ENCODE measurements around the gene ZSCAN1.

Gene ZSCAN1

DNA sequence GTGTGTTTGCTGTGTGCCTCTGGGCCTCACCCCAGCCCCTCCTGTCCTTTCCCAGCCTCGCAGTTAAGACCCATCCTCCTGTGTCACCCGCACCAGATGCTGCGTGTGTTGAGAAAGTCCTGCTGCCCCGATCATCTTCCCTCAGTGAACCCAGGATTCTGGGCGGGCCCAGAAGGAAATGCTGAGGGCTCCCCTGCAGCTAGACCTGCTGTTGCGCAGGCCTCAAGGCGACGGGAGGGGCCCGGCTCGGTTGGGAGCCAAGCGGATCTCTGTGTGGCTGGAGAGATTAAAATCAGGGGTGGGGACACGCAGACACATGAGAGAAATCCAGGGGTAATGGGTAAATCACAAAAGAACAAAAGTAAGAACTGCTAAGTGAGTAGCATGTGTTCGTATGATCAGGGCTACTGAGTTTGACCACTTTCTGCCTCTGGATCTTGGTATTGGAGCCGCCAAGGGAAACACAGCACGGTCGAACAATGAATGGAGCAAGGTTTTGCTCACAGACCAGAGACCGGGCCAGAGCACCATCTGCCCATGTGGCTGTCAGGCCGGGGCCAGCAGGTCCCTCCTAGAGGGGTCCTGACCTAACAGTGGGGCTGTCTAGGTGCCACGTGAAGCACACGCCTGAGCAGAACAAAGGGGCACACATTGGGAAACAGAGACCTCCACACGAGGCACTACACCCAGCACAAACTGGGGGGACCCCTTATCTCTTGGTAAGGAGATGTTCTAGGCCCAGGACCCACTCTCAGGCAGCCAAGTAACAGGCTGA lies 7.1 kb downstream of the ZSCAN1 start:
- DNase-seq, result no peak

DNA sequence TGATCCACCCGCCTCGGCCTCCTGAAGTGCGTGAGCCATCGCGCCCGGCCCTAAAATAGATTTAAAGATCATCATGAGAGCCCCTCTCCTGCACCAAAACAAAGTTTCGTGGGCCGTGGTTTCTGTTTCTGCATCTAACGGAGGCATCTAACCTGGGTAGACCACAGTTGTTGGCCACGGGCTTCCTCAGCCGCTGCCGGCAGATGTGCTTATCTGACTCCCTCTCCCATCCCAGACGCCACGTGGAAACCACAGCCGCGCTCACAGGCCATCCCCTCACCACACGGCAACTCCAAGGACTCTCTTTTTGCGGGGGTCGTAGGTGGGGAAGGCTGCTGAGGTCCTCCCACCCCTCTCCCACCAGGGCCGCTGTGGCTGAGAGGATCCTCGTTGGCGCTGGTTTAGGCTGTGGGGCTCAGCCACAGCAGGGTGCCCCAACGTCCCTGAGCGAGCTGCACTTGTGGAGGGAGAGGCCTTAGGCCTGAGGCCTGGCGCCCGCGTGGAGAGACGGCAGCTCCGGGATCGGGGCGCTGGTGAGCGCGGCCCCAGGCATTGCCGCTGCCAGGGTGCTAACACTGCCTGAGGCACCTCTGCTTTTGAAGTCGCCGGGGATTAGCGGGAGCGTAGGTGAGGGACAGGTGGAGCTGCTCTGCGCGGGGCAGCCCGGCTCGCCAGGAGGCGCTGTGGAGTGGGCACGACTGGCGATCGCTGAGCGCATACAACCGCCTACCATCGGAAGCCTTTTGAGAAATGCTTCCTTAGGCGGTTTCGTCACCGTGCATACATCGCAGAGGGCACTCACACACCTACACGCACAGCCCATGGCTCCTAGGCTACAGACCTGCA lies 8.9 kb downstream of the ZSCAN1 start:
- DNase-seq, result no peak

DNA sequence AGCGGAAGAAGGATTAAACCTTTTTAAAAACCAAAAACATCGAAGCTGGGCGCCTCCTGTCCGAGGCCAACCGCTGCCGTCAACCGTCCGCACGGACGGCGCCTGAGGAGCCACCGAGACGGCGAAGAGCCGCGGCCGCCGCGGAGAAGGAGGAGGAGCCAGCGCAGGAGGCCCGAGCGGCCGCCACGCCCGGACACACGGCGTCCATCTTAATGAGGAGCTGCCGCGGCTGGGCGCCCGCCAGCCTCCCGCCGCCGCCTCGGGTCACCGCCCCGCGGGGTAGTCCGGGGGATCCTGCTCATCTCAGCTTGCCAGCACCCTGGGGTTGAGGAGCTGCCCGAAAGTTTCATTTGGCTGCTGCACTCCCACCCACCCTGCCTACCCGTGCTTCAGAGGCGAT lies 10.6 kb downstream of the ZSCAN1 start:
- no peak for DNase-seq

DNA sequence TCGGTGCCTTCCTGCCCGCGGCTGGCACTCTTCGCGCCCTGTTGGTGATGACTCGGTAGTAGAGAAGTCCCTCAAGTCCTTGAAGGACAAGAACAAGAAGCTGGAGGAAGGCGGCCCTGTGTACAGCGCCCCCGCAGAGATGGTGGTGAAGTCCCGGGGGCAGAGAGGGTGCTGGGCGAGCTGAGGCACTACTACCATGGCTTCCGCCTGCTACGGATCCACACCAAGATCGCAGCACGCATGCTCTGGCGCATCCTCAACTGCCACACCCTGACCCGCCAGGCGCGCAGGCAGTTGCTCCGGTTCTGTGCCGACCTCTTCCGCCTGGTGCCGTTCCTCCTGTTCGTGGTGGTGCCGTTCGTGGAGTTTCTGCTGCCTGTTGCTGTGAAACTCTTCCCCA lies 11.1 kb downstream of the ZSCAN1 start:
- DNase-seq, result no peak

DNA sequence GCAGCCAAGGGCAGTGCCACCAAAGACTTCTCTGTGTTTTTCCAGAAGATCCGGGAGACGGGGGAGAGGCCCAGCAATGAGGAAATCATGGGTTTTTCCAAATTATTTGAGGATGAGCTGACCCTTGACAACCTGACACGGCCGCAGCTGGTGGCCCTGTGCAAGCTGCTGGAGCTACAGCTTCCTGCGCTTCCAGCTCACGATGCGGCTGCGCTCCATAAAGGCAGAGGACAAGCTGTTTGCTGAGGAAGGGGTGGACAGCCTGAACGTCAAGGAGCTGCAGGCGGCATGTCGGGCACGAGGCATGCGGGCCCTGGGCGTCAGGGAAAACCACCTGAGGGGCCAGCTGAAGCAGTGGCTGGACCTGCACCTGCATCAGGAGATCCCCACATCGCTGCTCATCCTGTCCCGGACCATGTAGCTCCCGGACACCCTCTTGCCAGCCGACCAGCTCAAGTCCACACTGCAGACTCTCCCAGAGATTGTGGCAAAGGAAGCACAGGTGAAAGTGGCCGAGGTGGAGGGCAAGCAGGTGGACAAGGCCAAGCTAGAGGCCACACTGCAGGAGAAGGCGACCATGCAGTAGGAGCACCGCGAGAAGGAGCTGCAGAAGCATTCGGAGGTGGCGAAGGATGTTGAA lies 11.7 kb downstream of the ZSCAN1 start:
- DNase-seq, result no peak

DNA sequence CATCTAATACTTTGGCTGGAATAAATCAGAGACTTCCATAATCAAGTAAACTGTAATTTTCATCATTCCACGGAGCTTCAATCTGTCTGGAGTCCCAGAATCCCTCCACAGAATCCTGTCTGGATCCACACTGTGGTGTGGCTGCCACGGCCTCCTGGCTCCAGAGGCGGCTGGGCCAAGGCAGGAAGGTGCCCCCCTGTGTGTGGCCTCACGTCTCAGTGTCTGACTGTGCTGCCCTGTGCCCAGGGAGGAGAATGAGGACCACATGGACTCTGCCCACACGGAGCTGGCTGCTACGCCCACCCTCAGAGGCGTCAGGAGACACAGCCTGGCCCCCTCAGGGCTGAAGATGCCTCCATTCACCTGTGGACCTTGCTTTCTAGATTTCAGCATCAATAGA lies 13.0 kb downstream of the ZSCAN1 start:
- no peak for DNase-seq

DNA sequence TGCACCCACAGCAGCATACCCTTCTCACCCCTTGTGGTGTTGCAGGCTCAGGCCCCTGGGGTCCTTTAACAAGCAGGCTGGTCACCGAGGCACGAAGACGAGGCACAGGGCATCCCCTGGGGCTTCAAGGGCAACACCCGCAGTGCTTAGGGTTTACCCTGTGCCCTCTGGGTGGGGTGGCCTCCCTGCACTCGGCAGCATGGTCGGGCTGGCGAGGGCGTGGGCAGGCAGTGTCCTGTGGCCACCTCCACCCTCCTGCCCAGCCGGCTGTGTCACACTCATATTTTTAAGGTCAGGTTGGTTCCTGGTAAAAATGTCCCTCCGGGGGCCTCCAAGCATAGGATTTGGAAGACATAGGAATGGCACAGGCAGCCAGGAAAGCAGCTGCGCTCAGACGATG lies 13.8 kb downstream of the ZSCAN1 start:
- no peak for DNase-seq

DNA sequence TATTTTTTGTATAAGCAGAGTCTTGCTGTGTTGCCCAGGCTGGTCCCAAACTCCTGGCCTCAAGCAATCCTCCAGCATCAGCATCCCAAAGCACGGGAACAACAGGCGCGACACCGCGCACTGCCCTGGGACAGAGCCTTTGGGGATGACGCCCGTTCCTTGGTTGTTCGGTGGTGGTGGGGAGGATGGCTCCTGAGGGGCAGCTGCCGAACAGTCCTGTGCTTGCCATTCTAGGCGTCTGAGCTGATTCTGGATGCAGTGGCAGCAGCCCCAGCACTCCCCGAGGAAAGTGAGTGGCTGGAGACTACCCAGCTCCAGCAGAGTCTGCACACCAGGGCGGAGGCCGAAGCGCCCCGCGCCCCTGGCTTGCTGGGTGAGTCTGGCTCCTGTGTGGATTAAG lies 18.4 kb downstream of the ZSCAN1 start:
- DNase-seq, result no peak

DNA sequence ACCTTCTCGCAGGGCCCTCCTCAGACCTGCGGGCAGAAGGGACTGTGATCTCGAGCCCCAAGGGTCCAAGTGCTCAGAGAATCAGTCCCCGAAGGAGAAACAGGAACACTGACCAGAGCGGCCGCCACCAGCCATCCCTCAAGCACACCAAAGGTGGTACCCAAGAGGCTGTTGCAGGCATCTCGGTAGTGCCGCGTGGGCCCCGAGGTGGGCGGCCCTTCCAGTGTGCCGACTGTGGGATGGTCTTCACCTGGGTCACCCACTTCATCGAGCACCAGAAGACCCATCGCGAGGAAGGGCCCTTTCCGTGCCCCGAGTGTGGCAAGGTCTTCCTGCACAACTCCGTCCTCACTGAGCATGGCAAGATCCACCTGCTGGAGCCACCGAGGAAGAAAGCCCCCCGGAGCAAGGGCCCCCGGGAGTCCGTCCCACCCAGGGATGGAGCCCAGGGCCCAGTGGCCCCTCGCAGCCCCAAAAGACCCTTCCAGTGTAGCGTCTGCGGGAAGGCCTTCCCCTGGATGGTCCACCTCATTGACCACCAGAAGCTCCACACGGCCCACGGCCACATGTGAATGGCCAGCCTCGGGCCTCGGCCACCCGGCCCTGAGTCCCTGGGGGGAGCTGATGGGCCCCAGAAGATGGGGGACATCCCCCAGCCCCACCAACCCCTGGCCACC lies 19.8 kb downstream of the ZSCAN1 start:
- no peak for DNase-seq

DNA sequence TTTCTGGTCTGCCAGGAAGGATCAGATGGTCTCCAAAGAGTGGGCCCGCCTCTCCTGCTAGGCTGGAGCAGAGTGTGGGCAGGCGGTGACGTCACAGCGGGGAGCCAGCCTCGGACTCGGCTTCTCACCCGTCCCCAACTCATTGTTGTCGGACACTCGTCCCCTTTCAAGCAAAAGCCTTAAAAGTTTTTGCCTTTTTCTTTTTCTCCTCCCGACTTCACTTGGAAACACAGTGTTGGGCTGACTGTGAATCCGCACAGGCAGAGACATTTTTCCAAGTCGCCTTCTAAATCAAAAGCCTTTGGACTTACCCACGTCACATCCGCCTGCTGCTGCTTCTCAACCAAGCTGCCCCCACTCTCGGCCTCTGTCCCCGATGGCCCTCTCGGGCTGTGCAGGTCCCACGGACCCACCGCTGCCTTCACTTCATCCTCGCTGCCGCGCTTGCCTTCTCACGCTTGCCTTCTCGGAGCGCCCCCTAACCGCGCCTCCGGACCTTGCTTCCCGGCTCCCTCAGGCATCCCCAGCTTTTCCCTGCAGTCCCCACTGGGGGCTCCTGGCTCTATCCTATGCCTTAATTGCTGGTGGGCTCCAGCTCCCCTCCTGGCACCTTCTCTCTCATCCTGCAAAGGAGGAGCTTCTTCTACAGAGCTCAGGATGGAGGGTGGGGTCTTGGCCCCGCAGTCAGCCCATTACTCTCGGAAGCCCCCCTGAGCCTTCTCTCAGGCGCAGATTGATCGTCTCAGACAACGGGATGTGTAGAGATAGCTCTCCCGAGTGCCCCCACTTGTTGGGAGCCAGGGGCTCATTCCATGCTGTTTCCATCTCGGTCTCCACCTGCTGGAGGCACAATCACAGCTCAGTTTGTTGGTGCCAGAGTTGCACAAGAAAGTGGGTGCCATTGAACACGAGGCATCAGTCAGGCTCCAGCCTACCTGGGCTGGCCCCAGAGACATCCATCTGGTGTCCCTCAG lies 21.4 kb downstream of the ZSCAN1 start:
- peak; percentile 52 to 69 for DNase-seq

DNA sequence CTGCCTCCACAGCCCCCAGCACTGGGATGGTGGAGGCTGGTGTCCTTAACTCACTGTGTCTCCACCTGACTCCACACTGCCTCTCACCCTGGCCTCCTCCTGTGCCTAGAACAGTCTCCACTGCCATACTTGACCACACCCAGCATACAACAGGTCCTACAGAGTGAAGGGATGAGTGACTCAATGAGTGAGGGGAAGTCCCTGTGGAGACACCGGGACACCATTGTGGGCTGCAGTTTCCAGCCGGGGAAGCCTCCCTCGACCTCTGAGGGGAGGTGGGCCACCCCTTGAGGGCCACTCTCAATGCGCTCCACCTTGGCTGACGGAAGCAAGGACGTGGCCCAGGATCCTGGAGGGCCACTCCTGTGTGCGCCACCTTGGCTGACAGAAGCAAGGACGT lies 22.4 kb downstream of the ZSCAN1 start:
- DNase-seq, result no peak

DNA sequence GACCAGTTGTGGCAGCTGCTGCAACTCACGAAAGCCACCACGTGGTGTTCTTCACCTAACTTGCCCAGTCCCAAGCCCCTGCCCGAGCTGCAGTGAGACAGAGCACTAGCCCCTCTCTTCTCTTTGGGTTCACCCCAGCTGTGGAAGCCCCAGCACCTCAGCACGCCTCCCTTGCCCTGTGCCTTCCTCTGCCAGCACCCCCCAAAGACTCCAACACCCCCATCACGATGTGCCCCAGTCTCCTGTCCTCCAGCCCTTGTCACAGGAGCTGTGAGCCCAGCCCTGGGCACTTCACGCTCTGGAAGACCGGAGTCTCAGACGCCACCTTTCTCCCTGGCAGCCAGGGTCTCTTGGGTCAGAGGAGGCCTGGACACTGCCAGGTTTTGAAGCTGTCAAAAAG lies 23.0 kb downstream of the ZSCAN1 start:
- DNase-seq, result no peak

DNA sequence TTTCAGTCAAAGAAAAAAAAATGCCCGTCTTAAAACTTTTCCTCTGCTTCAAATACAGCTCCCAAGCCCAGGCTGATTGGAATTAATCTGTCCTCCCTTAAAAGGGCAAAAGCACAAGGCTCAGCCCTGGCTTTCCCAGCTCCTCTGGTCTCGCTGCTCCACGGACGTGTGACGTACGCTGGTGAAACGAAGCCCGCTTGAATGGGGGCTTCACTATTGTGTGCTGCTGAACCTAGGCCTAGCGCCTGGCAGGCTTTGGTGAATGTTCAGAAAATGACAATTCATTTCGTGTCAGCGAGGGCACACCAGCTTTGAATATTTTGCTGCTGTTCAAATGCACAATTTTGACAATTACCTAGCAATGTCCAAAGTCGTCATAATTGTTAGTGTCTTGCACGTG lies 24.6 kb downstream of the ZSCAN1 start:
- no peak for DNase-seq

DNA sequence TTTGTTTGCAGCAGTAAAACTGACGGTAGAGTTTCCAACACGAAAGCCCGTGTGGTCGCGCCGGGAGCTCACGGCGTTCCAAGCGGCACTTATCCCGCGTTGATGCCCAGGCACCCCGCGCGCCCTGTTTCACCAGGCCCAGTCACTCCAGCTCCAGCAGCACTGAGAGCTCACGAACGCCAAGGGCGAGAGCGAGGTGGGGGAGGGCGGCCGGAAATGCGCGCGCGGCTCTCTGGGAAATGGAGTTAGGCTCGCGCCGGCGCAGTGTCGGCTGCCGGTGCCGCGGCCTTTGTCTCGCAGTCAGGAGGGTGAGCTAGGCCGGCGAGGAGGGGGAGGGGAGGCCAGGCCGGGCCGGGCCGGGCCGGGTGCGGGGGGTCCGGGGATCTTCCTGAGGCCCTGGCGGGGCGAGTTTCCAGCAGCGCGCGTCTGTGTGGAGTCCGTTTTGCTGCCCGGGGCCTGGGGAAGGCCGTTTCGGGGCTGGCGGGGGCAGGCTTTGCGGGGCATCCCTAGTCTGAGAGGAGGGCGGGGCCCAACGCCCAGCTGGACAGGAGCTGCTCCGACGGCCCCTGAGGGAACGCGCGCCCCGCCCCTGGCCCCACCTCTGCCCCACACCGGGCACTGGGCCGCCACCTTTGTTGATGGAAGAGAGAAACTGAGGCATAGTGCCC lies 25.3 kb downstream of the ZSCAN1 start, which contains the start of gene ZNF135:
Gene ZNF135, plus strand, starts transcription at position 280 of the 668 bp plus-strand sequence. CDS start 721 bp downstream, outside the sequence.
- DNase-seq, result peak; percentile 89 to 94

DNA sequence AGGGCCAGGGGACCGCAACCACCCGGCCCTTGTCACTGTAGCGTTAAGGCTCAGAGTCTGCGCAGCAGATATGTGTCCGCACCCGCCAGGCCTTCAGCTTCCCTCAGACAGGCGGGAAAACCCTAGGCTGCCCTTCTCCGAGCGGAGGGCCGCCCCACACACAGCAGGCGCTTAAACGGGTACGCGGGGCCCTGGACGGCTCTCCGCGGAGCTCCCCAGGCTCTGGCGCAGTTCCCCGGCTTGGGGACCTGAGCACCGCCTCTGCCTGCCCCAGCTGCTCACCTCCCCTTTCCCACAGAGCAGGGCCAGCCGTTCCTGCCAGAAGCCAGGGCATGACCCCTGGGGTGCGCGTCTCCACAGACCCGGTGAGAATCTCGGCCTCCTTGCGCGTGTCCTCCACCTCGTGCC lies 25.9 kb downstream of the ZSCAN1 start:
- no peak for DNase-seq

DNA sequence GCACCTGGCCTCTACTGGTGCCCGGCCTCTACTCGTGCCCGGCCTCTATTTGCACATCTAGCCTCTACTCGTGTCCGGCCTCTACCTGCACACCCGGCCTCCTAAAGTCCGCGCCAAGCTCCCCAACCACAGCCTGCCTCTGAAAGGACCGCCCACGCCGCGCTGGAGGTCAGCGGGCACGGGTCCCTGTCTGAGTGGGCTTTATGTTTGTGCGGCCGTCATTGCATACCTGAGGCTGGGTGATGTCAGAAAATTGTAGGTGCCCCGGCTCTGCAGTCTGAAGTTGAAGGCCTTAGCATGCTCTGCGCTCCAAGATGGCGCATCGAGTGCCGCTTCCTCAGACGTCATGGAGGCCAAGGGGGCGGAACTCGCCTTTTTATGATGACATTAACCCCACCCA lies 26.4 kb downstream of the ZSCAN1 start:
- no peak for DNase-seq

DNA sequence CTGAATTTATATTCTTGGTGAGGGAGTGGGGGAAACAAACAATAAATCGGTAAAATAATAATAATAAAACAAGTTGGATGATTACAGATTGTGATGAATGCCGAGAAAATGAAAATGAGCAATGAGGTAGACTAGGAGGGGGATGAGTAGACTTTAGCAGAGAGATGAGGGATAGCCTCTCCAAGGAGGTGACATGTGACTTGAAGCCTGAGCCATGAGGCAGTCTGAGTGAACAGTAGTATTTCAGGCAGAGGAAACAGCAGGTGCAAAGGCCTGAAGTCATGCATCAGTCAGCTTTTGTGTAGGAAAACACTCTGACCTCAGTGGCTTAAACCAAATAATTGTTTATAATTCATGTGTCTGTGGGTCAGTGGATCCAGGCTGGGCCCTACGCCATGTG lies 29.9 kb downstream of the ZSCAN1 start:
- no peak for DNase-seq

DNA sequence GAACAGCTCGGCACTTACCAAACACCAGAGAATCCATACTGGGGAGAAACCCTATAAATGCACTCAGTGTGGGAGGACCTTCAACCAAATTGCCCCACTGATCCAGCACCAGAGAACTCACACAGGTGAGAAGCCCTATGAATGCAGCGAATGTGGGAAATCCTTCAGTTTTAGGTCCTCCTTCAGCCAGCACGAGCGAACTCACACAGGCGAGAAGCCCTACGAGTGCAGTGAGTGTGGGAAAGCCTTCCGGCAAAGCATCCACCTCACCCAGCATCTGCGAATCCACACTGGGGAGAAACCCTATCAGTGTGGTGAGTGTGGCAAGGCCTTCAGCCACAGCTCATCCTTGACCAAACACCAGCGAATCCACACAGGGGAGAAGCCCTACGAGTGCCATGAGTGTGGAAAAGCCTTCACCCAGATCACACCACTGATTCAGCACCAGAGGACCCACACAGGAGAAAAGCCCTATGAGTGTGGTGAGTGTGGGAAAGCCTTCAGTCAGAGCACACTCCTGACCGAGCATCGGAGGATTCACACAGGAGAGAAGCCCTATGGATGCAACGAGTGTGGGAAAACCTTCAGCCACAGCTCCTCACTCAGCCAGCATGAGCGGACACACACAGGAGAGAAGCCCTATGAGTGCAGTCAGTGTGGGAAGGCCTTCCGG lies 33.6 kb downstream of the ZSCAN1 start:
- no peak for DNase-seq

DNA sequence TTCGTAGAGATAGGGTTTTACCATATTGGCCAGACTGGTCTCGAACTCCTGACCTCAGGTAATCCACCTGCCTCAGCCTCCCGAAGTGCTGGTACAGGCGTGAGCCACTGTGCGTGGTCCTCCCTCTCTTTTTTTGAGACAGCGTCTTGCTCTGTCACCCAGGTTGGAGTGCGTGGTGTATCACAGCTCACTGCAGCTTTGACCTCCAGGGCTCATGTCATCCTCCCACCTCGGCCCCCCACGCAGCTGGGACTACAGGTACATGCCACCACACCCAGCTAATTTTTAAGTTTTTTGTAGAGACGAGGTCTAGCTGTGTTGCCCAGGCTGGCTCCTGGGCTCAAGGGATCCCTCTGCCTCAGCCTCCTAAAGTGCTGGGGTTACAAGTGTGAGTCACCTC lies 46.0 kb downstream of the ZSCAN1 start:
- DNase-seq, result no peak

DNA sequence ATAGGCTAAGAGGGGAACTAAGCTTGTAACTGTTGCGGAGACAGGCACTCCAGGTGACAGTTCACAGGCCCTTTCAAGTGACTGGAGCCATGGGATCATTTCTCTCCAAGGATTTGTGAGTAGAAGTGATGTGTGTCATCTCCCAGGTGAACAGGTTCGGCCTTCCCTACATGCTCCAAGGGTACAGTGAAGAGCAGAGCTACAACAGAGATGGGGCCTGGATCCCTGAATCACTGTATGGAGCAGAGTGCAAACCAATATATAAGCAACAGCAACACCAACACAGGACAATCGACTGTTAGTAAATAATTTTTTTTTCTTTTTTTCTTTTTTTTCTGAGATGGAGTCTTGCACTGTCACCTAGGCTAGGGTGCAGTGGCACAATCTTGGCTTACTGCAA lies 49.2 kb downstream of the ZSCAN1 start:
- no peak for DNase-seq

Measured in NCI-H1930 (cell line).